Neuronal stem cell (in vitro differentiated cells): ENCODE measurements around the gene NPAS3.
A peak's percentile ranks its signal among the peaks of the same experiment; 100 is the strongest.

ENCODE experiments used
- DNase-seq: peaks from one replicate; pipeline ENCODE4 v3.0.0-alpha.2; 2013; ENCODE audit warnings: low spot score
- H2AFZ ChIP-seq: one replicate; pipeline ENCODE4 v1.6.1; 2013; ENCODE audit warnings: mild to moderate bottlenecking, low read length, inconsistent platforms
- H2AK5ac ChIP-seq: 2 replicates; pipeline ENCODE4 v1.6.1; 2013; ENCODE audit warnings: low read depth, mild to moderate bottlenecking, inconsistent platforms, low read length, moderate library complexity, mixed read lengths
- H2BK120ac ChIP-seq: 2 replicates; pipeline ENCODE4 v1.6.1; 2013; ENCODE audit warnings: low read depth, mild to moderate bottlenecking, inconsistent platforms, low read length, moderate library complexity, mixed read lengths
- H2BK12ac ChIP-seq: one replicate; pipeline ENCODE4 v1.6.1; 2013; ENCODE audit warnings: low read length, inconsistent platforms
- H2BK15ac ChIP-seq: 2 replicates; pipeline ENCODE4 v1.6.1; 2013; ENCODE audit warnings: mild to moderate bottlenecking, low read length, inconsistent platforms, mixed read lengths
- H2BK5ac ChIP-seq: one replicate; pipeline ENCODE4 v1.6.1; 2013; ENCODE audit warnings: inconsistent platforms, mild to moderate bottlenecking, low read length, moderate library complexity
- H3K14ac ChIP-seq: one replicate; pipeline ENCODE4 v1.6.1; 2013; ENCODE audit warnings: low read length, inconsistent platforms
- H3K18ac ChIP-seq: 2 replicates; pipeline ENCODE4 v1.6.1; 2013; ENCODE audit warnings: low read length, inconsistent platforms
- H3K23ac ChIP-seq: 2 replicates; pipeline ENCODE4 v1.6.1; 2013; ENCODE audit warnings: low read depth, mild to moderate bottlenecking, mixed read lengths, low read length, inconsistent platforms; ENCODE audit not compliant: poor library complexity
- H3K27ac ChIP-seq: replicated peaks from 3 replicates; pipeline ENCODE4 v1.5.1; 2013; ENCODE audit warnings: low read length, inconsistent platforms
- H3K27me3 ChIP-seq, 3 experiments: 2 replicates each; pipeline ENCODE4 v1.6.1; 2013; ENCODE audit warnings: low read length in 3 of 3, mild to moderate bottlenecking in 2 of 3, inconsistent platforms in 1 of 3, low read depth in 1 of 3, mixed read lengths in 1 of 3, moderate library complexity in 1 of 3; ENCODE audit not compliant: control insufficient read depth in 3 of 3, insufficient read depth in 3 of 3
- H3K36me3 ChIP-seq, 2 donors: replicated peaks in 1 of 2; 2 replicates each; pipeline ENCODE4 v1.6.1; 2013; ENCODE audit warnings: low read length in 2 of 2; ENCODE audit not compliant: control insufficient read depth in 2 of 2, insufficient read depth in 2 of 2
- H3K4ac ChIP-seq: 2 replicates; pipeline ENCODE4 v1.6.1; 2013; ENCODE audit warnings: inconsistent platforms, mild to moderate bottlenecking, low read length, moderate library complexity
- H3K4me1 ChIP-seq, 2 donors: 1 replicate in 1 of 2; 2 replicates in 1 of 2; pipeline ENCODE4 v1.6.1; 2013; ENCODE audit warnings: low read length in 2 of 2, low read depth in 1 of 2; ENCODE audit not compliant: control insufficient read depth in 2 of 2, insufficient read depth in 1 of 2
- H3K4me2 ChIP-seq: one replicate; pipeline ENCODE4 v1.6.1; 2013; ENCODE audit warnings: mild to moderate bottlenecking, low read length, inconsistent platforms; ENCODE audit not compliant: insufficient read depth, poor library complexity, severe bottlenecking
- H3K4me3 ChIP-seq, 2 donors: 2 replicates each; pipeline ENCODE4 v1.5.1; 2013; ENCODE audit warnings: low read length in 2 of 2, mild to moderate bottlenecking in 2 of 2, inconsistent platforms in 1 of 2, moderate library complexity in 1 of 2
- H3K79me1 ChIP-seq: one replicate; pipeline ENCODE4 v1.6.1; 2013; ENCODE audit warnings: low read depth, mild to moderate bottlenecking, inconsistent platforms, low read length, moderate library complexity
- H3K9ac ChIP-seq: one replicate; pipeline ENCODE4 v1.6.1; 2013; ENCODE audit warnings: mild to moderate bottlenecking, low read depth, low read length, inconsistent platforms; ENCODE audit not compliant: poor library complexity
- H3K9me3 ChIP-seq, 2 donors: replicated peaks in 1 of 2; 2 replicates each; pipeline versions ENCODE3 to v1.6.1; 2013; ENCODE audit warnings: low read length in 2 of 2, mild to moderate bottlenecking in 2 of 2, inconsistent platforms in 1 of 2, low read depth in 1 of 2, mixed read lengths in 1 of 2, moderate library complexity in 1 of 2; ENCODE audit not compliant: control insufficient read depth in 2 of 2, insufficient read depth in 1 of 2
- H4K8ac ChIP-seq: one replicate; pipeline ENCODE4 v1.6.1; 2013; ENCODE audit warnings: low read depth, mild to moderate bottlenecking, inconsistent platforms, low read length, moderate library complexity
- H4K91ac ChIP-seq: one replicate; pipeline ENCODE4 v1.6.1; 2013; ENCODE audit warnings: low read length, low read depth, mild to moderate bottlenecking, inconsistent platforms; ENCODE audit not compliant: poor library complexity
- WGBS, 2 donors: extraction: QIAGEN DNeasy Blood & Tissue Kit; methylation state at CpG; one replicate each; pipeline ENCODE4 v1.1.7; 2013; ENCODE audit warnings: missing lambda C conversion rate in 2 of 2, mixed read lengths in 1 of 2; ENCODE audit not compliant: insufficient read length in 2 of 2, insufficient replicate concordance in 1 of 2; ENCODE audit errors: extremely low coverage in 2 of 2; 5-methylcytosine and 5-hydroxymethylcytosine counted together

The NPAS3 gene

GRCh38 chr14:33790996-33791395, 852.3 kb downstream of the NPAS3 start:
- no peaks in the 10 kb centered on the region for H3K79me1 ChIP-seq
- no peak overlapping the region for H2BK5ac ChIP-seq
- no peak overlapping the region for H3K4me3 ChIP-seq
- no peak overlapping the region for H4K8ac ChIP-seq
- peaks cover 0 to 38% of the 10 kb centered on the region in 2 donors for H3K36me3 ChIP-seq
- DNase-seq, result no peak
- no peak overlapping the region for H3K18ac ChIP-seq
- H2AK5ac ChIP-seq, result no peak overlapping the region
- H2BK120ac ChIP-seq, result no peak overlapping the region
- no peak overlapping the region for H3K14ac ChIP-seq
- H3K27ac ChIP-seq, result no peak overlapping the region
- no peak overlapping the region for H3K9ac ChIP-seq
- no peaks in the 10 kb centered on the region for H3K27me3 ChIP-seq
- no peak overlapping the region for H3K4ac ChIP-seq
- no peak overlapping the region for H3K23ac ChIP-seq
- no peak overlapping the region for H4K91ac ChIP-seq
- H2AFZ ChIP-seq, result no peak overlapping the region
- WGBS, 2 donors, result no CpG with 5 or more reads among the region's 9 CpGs
- H2BK12ac ChIP-seq, result no peak overlapping the region
- peaks cover 0 to 7% of the 10 kb centered on the region in 2 donors for H3K9me3 ChIP-seq
- H3K4me2 ChIP-seq, result no peak overlapping the region
- peaks cover 12 to 20% of the 10 kb centered on the region in 2 donors for H3K4me1 ChIP-seq
- H2BK15ac ChIP-seq, result no peak overlapping the region

- Histone ChIP-seq H3K23ac (no peak overlapping the region), H3K79me1 (no peaks in the 10 kb centered on the region), H3K4me1 (peaks cover 8 to 20% of the 10 kb centered on the region in 2 donors), H3K4ac (no peak overlapping the region), H2AFZ (no peak overlapping the region), H3K27ac (no peak overlapping the region), H3K4me2 (no peak overlapping the region), H2AK5ac (no peak overlapping the region), H3K4me3 (no peak overlapping the region), H3K36me3 (peaks cover 0 to 42% of the 10 kb centered on the region in 2 donors), H3K14ac (no peak overlapping the region), H3K9me3 (peaks cover 0 to 10% of the 10 kb centered on the region in 2 donors), H2BK15ac (no peak overlapping the region), H3K9ac (no peak overlapping the region), H2BK12ac (no peak overlapping the region), H3K27me3 (no peaks in the 10 kb centered on the region), H3K18ac (no peak overlapping the region), H4K91ac (no peak overlapping the region), H2BK120ac (no peak overlapping the region), H4K8ac (no peak overlapping the region), H2BK5ac (no peak overlapping the region)
- no peak for DNase-seq
- no CpG with 5 or more reads among the region's 8 CpGs for WGBS, 2 donors
Measured at GRCh38 chr14:33792009-33792719, 853.5 kb downstream of the NPAS3 start.

DNA sequence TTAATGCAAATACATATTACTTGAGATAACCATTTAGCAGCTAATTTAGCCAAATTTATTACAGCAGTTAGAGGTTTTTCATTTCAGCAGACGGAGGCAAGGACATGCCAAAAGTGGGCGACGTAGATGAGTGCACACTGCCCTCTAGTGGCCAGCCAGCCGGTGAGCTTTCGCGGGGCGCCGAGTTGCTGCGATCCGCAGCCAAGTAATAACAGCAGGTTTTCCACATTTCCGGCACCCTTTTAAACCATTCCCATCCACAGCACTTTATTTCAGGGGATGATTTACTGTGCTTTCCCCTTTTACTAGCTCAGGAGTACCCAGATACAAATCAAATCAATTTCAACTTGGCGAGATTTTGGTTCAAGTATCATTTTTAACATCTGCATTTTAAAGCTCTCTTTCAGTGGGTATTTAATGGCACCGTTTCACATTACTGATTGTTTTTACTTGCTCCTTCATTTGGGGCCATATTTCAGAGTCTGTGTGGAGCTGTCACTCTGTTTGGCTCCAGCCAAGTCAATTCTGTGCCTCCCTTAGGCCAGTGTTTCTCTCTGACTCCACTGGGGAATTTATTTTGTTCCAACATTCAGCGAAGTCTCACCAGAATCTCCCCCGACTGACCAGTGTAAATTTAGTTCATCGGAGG, 854.2 kb downstream of the NPAS3 start:
- Histone ChIP-seq H2BK5ac (no peak overlapping the region), H3K27me3 (no peaks in the 10 kb centered on the region), H3K79me1 (no peaks in the 10 kb centered on the region), H3K4ac (no peak overlapping the region), H3K36me3 (peaks cover 0 to 49% of the 10 kb centered on the region in 2 donors), H3K23ac (no peak overlapping the region), H2AK5ac (no peak overlapping the region), H3K9ac (no peak overlapping the region), H3K27ac (no peak overlapping the region), H3K4me2 (no peak overlapping the region), H4K8ac (no peak overlapping the region), H3K14ac (no peak overlapping the region), H2BK12ac (no peak overlapping the region), H4K91ac (no peak overlapping the region), H3K4me3 (no peak overlapping the region), H2BK15ac (no peak overlapping the region), H2AFZ (no peak overlapping the region), H3K4me1 (peaks cover 8 to 20% of the 10 kb centered on the region in 2 donors), H3K18ac (no peak overlapping the region), H2BK120ac (no peak overlapping the region), H3K9me3 (peaks cover 0 to 10% of the 10 kb centered on the region in 2 donors)
- WGBS, 2 donors, result no CpG with 5 or more reads among the region's 16 CpGs
- peak; percentile 76 for DNase-seq

- Histone ChIP-seq H3K27me3 (no peaks in the 10 kb centered on the region), H2AK5ac (no peak overlapping the region), H3K4me2 (no peak overlapping the region), H3K9me3 (peaks cover 0 to 10% of the 10 kb centered on the region in 2 donors), H3K4me3 (no peak overlapping the region), H2BK5ac (no peak overlapping the region), H3K4ac (no peak overlapping the region), H2BK12ac (no peak overlapping the region), H3K27ac (no peak overlapping the region), H2BK15ac (no peak overlapping the region), H3K4me1 (peaks cover 5 to 14% of the 10 kb centered on the region in 2 donors), H3K23ac (no peak overlapping the region), H3K36me3 (peaks cover 0 to 52% of the 10 kb centered on the region in 2 donors), H3K14ac (no peak overlapping the region), H4K8ac (no peak overlapping the region), H3K18ac (no peak overlapping the region), H4K91ac (no peak overlapping the region), H3K79me1 (no peaks in the 10 kb centered on the region), H3K9ac (no peak overlapping the region), H2AFZ (no peak overlapping the region), H2BK120ac (no peak overlapping the region)
- no CpG with 5 or more reads among the region's 11 CpGs for WGBS, 2 donors
- DNase-seq, result no peak
Measured at GRCh38 chr14:33793398-33794110, 854.9 kb downstream of the NPAS3 start.
